HAP-1 (cell line): ENCODE results near the gene MCC.
"Not testable (repeated sequence)": the region's sequence is repeated elsewhere in the genome, so short reads cannot be mapped to it uniquely, and the experiment has no call there.

Experiments used
- DNase-seq, 2 experiments: peaks; one replicate each; pipeline ENCODE4 v3.0.0-alpha.2; 2016 to 2020; ENCODE audit warnings: low spot score in 2 of 2
- H3K27me3 ChIP-seq: fragments of 250-450 bp; sonication (Bioruptor Pico); 2 replicates; pipeline ENCODE4 v1.5.1; 2020; ENCODE audit warnings: low read depth, mild to moderate bottlenecking, moderate library complexity
- H3K36me3 ChIP-seq: fragments of 250-450 bp; sonication (Bioruptor Pico); replicated peaks from 2 replicates; pipeline ENCODE4 v1.5.1; 2020; ENCODE audit warnings: mild to moderate bottlenecking
- H3K4me1 ChIP-seq: fragments of 250-450 bp; sonication (Bioruptor Pico); 2 replicates; pipeline ENCODE4 v1.5.1; 2020; ENCODE audit warnings: mild to moderate bottlenecking
- H3K4me3 ChIP-seq: fragments of 250-450 bp; sonication (Bioruptor Pico); 2 replicates; pipeline ENCODE4 v1.5.1; 2020; ENCODE audit warnings: mild to moderate bottlenecking, moderate library complexity
- H3K9me3 ChIP-seq: fragments of 250-450 bp; sonication (Bioruptor Pico); 2 replicates; pipeline ENCODE4 v1.5.1; 2020; ENCODE audit warnings: mild to moderate bottlenecking, moderate library complexity
- in situ Hi-C: fragments of 300-500 bp; cut with MboI; formaldehyde crosslinking; loops from 3 replicates; pipeline ENCODE4 v1.14.3; 2020; ENCODE audit warnings: low sequenced_read_pairs, inconsistent platforms, mixed read lengths

Gene MCC

GRCh38 chr5:113082547-113082905 lies 405.7 kb downstream of the MCC start:
- no peak for DNase-seq
- Histone ChIP-seq H3K9me3 (no peaks in the 10 kb centered on the region), H3K4me3 (no peak overlapping the region), H3K4me1 (peaks cover 10% of the 10 kb centered on the region), H3K27me3 (no peaks in the 10 kb centered on the region), H3K36me3 (no peaks in the 10 kb centered on the region)
- in situ Hi-C loops, result no loop called here

GRCh38 chr5:113081881-113082546 lies 406.2 kb downstream of the MCC start:
- DNase-seq, result no peak
- H3K27me3 ChIP-seq, result no peaks in the 10 kb centered on the region
- H3K4me1 ChIP-seq, result peaks cover 10% of the 10 kb centered on the region
- H3K9me3 ChIP-seq, result no peaks in the 10 kb centered on the region
- no peak overlapping the region for H3K4me3 ChIP-seq
- H3K36me3 ChIP-seq, result no peaks in the 10 kb centered on the region
- in situ Hi-C loops, result no loop called here

- H3K9me3 ChIP-seq, result no peaks in the 10 kb centered on the region
- no peaks in the 10 kb centered on the region for H3K36me3 ChIP-seq
- peak; percentile 70 to 96 for DNase-seq
- peaks cover 10% of the 10 kb centered on the region for H3K4me1 ChIP-seq
- no peak overlapping the region for H3K4me3 ChIP-seq
- H3K27me3 ChIP-seq, result no peaks in the 10 kb centered on the region
- in situ Hi-C loops, result no loop called here
These were observed 407.0 kb downstream of the MCC start for GRCh38 chr5:113081091-113081839.

GRCh38 chr5:113076649-113077048 lies 411.6 kb downstream of the MCC start:
- in situ Hi-C loops, H3K4me3 ChIP-seq, H3K4me1 ChIP-seq, H3K27me3 ChIP-seq, H3K36me3 ChIP-seq, H3K9me3 ChIP-seq, DNase-seq: not testable (repeated sequence)

GRCh38 chr5:113075019-113075418 lies 413.2 kb downstream of the MCC start:
- Histone ChIP-seq H3K9me3 (no peaks in the 10 kb centered on the region), H3K27me3 (no peaks in the 10 kb centered on the region), H3K36me3 (no peaks in the 10 kb centered on the region), H3K4me1 (peaks cover 10% of the 10 kb centered on the region), H3K4me3 (no peak overlapping the region)
- no peak for DNase-seq
- in situ Hi-C loops, result no loop called here

DNA sequence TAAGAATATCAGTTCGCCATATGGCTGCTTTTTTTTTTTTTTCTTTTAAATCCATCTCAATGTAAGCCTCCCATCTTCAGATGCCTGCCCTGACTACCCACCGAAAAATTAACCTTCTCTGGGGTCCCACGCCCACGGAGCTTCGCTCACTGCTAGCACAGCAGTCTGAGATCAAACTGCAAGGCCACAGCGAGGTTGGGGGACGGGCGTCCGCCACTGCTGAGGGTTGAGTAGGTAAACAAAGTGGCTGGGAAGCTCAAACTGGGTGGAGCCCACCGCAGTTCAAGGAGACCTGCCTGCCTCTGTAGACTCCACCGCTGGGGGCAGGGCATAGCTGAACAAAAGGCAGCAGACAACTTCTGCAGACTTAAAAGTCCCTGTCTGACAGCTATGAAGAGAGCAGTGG lies 414.6 kb downstream of the MCC start:
- not testable (repeated sequence) for H3K36me3 ChIP-seq, DNase-seq

DNA sequence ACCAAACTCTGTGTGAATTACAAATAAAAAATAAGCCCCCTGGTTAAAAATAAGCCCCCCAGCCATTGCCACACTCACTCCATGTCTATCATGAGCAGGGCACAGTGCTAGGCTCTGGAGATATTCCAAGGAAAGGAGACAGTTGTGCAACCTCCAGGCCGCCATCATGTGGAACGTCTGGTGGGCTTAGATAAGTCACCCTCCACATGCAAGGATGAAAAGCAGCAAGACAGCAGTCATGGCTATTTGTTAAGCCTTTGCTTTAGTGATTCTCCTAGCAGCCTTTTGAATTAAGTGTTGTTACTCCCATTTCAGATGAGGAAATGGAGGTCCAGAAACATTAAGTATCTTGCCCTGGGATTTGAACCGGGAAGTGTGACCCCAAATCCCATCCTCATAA lies 416.9 kb downstream of the MCC start:
- Histone ChIP-seq H3K4me3 (no peak overlapping the region), H3K27me3 (no peaks in the 10 kb centered on the region), H3K36me3 (peaks cover 6% of the 10 kb centered on the region), H3K4me1 (peaks cover 14% of the 10 kb centered on the region), H3K9me3 (no peaks in the 10 kb centered on the region)
- in situ Hi-C loops, result no loop called here
- no peak for DNase-seq

More for the DNA sequence above, 414.6 kb downstream of the MCC start:
- H3K4me3 ChIP-seq, H3K27me3 ChIP-seq, in situ Hi-C loops, H3K9me3 ChIP-seq: not testable (repeated sequence)
- H3K4me1 ChIP-seq, result peaks cover 14% of the 10 kb centered on the region

DNA sequence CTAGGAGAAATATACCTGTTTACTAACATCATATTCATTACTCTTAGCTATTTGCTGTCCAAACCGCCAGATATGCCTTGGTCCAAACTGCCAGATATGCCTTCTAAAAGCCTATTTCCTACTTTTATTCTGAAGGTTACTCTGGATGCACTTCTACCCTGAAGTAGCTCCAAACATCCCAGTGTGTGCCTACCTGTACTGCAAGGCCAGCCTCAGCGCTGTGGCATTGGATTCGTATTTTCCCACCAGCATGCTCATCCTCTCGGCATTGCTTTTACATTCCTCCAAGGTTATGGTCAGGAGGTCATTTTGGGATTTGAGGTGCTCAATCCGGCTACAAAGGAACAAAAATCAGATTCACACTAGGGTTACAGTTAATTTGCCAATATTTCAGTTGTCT lies 417.4 kb downstream of the MCC start:
- Histone ChIP-seq H3K4me3 (no peak overlapping the region), H3K4me1 (peaks cover 14% of the 10 kb centered on the region), H3K9me3 (no peaks in the 10 kb centered on the region), H3K27me3 (no peaks in the 10 kb centered on the region), H3K36me3 (peaks cover 6% of the 10 kb centered on the region)
- DNase-seq, result no peak
- in situ Hi-C loops, result no loop called here

- Histone ChIP-seq H3K4me3 (no peak overlapping the region), H3K4me1 (peaks cover 14% of the 10 kb centered on the region), H3K36me3 (peaks cover 6% of the 10 kb centered on the region), H3K9me3 (no peaks in the 10 kb centered on the region), H3K27me3 (no peaks in the 10 kb centered on the region)
- DNase-seq, result no peak
- in situ Hi-C loops, result no loop called here
These were observed 419.7 kb downstream of the MCC start for GRCh38 chr5:113068559-113068958.

DNA sequence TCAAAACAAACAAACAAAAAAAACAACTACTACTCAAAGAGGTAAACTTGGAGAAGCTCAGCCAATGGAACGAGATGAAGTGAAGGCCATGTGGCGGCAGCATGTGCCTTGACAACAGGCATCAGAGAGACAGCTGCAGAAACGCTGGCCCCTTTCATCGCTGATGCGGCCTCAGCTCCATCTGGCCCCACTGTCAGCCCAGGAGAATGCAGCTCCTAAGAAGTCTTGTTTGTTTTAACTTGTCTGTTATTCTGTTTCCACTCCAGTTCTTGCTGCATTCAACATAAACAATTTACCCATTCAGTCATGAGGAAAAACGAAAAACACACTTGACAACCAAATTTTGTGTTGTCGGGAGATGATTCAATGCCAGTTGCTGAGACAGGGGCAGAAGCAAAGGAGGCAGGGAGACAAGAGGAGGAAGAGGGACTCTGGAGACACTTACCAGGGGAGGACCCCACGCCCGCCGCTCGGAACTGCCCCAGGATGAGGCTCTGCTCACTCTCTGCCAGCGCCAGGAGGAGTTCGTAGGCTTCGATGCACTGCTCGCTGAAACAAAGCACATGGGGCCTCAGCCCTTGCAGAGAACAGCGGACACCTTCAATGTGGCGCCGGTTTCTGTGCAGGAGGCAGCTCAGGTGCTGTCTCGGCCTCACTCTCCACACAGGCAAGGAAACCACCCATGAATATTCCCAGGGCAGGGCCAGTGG lies 420.5 kb downstream of the MCC start:
- no peaks in the 10 kb centered on the region for H3K27me3 ChIP-seq
- no peak overlapping the region for H3K4me3 ChIP-seq
- in situ Hi-C loops, result no loop called here
- no peaks in the 10 kb centered on the region for H3K9me3 ChIP-seq
- no peak for DNase-seq
- peaks cover 14% of the 10 kb centered on the region for H3K4me1 ChIP-seq
- peaks cover 6% of the 10 kb centered on the region for H3K36me3 ChIP-seq

DNA sequence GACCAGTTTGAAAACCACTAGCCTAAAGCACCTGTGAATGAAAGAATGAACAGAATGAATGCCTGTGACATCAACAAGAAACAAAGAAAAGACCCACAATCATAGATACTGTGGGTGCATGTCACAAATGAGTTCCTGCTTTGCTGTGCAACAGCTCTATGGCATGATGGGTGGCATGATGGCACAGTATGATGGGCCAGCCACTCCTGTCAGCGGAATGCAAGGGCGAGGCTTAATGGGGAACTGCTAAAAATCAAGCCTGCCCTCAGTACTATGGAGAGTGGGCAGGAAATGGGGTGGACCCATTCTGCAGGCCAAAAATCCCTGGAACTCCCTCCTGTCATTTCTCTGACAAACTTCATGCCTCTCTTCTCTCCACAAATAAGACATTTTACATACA lies 422.6 kb downstream of the MCC start:
- H3K9me3 ChIP-seq, result no peaks in the 10 kb centered on the region
- H3K4me1 ChIP-seq, result peaks cover 10% of the 10 kb centered on the region
- no peak for DNase-seq
- H3K27me3 ChIP-seq, result no peaks in the 10 kb centered on the region
- in situ Hi-C loops, result no loop called here
- no peak overlapping the region for H3K4me3 ChIP-seq
- peaks cover 6% of the 10 kb centered on the region for H3K36me3 ChIP-seq

DNA sequence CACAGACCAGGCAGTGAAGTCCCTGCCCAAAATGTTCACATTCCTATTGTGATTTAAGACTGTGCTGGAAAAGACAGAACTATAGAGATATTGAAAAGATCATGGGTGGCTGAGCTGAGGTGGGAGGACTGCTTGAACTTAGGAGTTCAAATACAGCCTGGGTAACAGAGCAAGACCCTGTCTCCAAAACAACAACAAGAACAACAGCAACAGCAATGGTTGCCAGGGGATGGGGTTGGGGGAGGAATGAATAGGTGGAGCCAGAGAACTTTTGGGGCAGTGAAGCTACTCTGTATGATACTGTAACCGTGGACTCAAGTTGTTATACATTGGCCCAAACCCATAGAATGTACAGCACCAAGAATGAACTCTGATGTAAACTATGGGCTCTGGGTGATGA lies 423.4 kb downstream of the MCC start:
- DNase-seq, result no peak
- Histone ChIP-seq H3K4me1 (peaks cover 2% of the 10 kb centered on the region; the same call in 1 of the 2 replicates), H3K27me3 (no peaks in the 10 kb centered on the region), H3K4me3 (no peak overlapping the region), H3K9me3 (no peaks in the 10 kb centered on the region), H3K36me3 (peaks cover 6% of the 10 kb centered on the region)
- in situ Hi-C loops, result no loop called here

DNA sequence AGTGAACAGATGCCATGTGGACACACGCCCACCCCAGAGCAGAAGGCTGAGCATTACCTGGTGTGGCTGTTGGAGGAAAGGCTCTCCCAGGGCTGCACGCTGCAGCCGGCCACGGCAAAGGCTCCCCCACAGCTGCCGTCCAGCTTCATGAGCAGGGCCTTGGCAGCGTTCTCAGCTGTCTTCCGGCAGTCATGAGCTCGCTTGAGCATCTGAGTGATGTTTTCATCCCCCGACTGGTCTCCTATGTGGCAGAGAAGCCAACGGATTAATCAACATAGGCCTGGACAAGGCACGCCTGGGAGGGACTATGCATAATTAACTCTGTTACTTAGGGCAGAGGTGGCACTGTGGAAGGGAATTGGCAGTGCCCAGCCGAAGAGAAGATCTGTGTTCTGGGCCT lies 424.3 kb downstream of the MCC start:
- in situ Hi-C loops, result no loop called here
- Histone ChIP-seq H3K4me1 (peaks cover 9% of the 10 kb centered on the region), H3K27me3 (no peaks in the 10 kb centered on the region), H3K36me3 (peaks cover 5% of the 10 kb centered on the region), H3K4me3 (no peak overlapping the region), H3K9me3 (no peaks in the 10 kb centered on the region)
- DNase-seq, result no peak

DNA sequence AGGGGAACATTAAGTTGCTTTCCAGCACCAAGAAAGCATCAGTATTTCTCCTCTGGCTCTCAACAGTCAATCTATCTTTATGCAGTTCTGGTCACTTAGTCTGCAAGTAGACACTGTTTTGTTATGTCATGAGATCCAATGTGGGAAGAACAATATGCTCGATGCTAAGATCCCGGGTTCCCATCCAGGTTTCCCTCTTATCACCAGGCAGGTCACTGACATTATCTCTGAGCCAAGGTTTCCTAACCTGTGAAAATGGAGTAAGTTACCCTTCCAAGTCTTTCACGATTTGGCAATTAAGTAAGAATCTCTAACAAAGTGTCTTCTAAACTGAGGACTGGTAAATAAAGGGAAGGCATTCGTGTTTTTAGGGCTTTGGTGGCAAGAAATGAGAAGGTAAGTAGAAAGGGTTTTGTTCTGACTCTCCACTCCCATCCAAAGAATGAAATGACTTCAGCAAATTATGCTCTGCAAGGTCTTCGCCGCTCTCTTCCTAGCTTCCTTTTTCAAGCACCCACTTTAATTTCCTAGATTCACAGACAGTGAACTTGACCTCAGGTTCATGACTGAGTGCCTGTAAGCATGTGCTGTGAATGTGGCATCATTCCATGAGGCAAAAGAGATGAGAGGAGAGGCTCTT lies 425.3 kb downstream of the MCC start:
- DNase-seq, result no peak
- H3K4me1 ChIP-seq, result peaks cover 12% of the 10 kb centered on the region
- no peaks in the 10 kb centered on the region; the same call in 1 of the 2 replicates for H3K36me3 ChIP-seq
- H3K4me3 ChIP-seq, result no peak overlapping the region
- in situ Hi-C loops, result no loop called here
- H3K9me3 ChIP-seq, result no peaks in the 10 kb centered on the region
- H3K27me3 ChIP-seq, result no peaks in the 10 kb centered on the region
